ENCODE results near the gene HORMAD2. TPM values are rescaled to one million over a fixed set of nuclear protein-coding genes. Genes with fewer than 3 reads are reported as not detected.
"Not testable (repeated sequence)": the region's sequence is repeated elsewhere in the genome, so short reads cannot be mapped to it uniquely, and the experiment has no call there.

Gene HORMAD2
- total RNA-seq, 2 experiments from 2014 or later = 0.09 TPM; not detected in 1

- Mint-ChIP-seq H3K27me3 (peaks cover 26% of the 10 kb centered on the region), H3K27ac (no peak overlapping the region), H3K9me3 (ENCODE audit: low read depth) (peaks cover 9% of the 10 kb centered on the region), H3K4me3 (no peak overlapping the region), H3K36me3 (no peaks in the 10 kb centered on the region), H3K4me1 (no peaks in the 10 kb centered on the region)
- ATAC-seq (no peak), DNase-seq (no peak)
- CTCF ChIA-PET = no interaction called here
Observed at GRCh38 chr22:30064172-30064571, 16.1 kb upstream of the HORMAD2 start.

DNA sequence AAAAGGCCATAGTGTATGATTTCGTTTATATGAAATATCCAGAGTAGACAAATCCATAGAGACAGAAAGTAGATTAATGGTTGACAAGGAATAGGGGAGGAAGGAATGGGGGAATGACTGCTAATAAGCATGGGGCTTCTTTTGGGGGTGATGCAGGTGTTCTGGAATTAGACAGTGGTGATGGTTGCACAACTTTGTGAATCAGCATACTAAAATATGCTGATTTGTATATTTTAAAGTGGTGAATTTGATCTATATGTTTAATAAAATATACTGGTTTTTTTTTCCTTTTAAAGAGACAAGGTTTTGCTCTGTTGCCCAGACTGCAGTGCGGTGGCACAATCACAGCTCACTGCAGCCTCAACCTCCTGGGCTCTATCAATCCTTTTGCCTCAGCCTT lies 6.5 kb upstream of the HORMAD2 start:
- no peaks in the 10 kb centered on the region for H3K9me3 Mint-ChIP-seq (ENCODE audit: low read depth)
- peaks cover 37% of the 10 kb centered on the region for H3K27me3 Mint-ChIP-seq
- ATAC-seq (no peak), DNase-seq (no peak)
- H3K4me3 Mint-ChIP-seq = no peak overlapping the region
- H3K36me3 Mint-ChIP-seq = no peaks in the 10 kb centered on the region
- no peak overlapping the region for H3K27ac Mint-ChIP-seq
- CTCF ChIA-PET = interaction anchor here (2.1 kb wide), 1 partner anchor 69 kb away, joined by 6 read pairs; no protein-coding TSS in a partner anchor
- peaks cover 6% of the 10 kb centered on the region for H3K4me1 Mint-ChIP-seq

DNA sequence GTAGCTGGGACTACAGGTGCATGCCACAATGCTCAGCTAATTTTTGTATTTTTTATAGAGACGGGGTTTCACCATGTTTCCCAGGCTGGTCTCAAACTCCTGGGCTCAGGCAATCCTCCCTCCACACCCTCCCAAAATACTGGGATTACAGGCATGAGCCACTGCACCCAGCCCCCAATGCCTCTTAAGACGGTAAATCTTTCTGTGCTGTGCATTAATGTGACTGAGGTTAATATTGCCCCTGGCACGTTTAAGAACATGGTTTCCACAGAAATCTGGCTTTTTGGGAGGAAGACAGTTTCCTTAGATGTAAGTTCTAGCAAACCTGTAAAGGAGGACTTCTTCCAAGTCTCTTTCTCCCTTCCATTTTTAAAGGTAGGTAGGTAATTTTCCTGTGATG lies 6.1 kb upstream of the HORMAD2 start:
- Mint-ChIP-seq H3K27me3 (peaks cover 37% of the 10 kb centered on the region), H3K4me3 (no peak overlapping the region), H3K9me3 (ENCODE audit: low read depth) (no peaks in the 10 kb centered on the region), H3K36me3 (no peaks in the 10 kb centered on the region), H3K27ac (no peak overlapping the region), H3K4me1 (peaks cover 10% of the 10 kb centered on the region)
- CTCF ChIA-PET = interaction anchor here (2.1 kb wide), 1 partner anchor 70 kb away, joined by 6 read pairs; no protein-coding TSS in a partner anchor
- DNase-seq (no peak), ATAC-seq (no peak)

DNA sequence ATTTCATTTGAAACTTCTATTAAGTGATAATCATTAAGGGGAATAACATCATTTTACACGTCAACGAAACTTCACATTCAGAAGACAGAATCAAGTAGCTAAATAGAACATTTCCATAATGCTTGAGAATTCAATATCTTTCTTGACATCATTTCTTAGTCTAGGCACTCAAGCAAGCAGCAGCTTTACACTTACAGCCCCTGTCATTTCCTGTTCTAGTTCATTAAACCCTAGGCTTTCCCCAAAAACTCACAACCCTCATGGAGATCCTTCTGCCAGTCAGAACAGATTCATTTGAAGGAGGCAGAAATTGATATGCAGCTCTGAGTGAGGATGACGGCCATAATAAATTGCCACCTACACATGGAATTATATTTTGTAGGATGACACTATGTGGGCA lies 5.3 kb upstream of the HORMAD2 start:
- H3K27ac Mint-ChIP-seq = no peak overlapping the region
- no peaks in the 10 kb centered on the region for H3K36me3 Mint-ChIP-seq
- H3K9me3 Mint-ChIP-seq (ENCODE audit: low read depth) = no peaks in the 10 kb centered on the region
- H3K27me3 Mint-ChIP-seq = peaks cover 37% of the 10 kb centered on the region
- no peak overlapping the region for H3K4me3 Mint-ChIP-seq
- CTCF ChIA-PET = interaction anchor here (0.9 to 2.1 kb wide), 2 partner anchors 8 to 70 kb away, joined by 3 to 6 read pairs; no protein-coding TSS in a partner anchor
- peaks cover 10% of the 10 kb centered on the region for H3K4me1 Mint-ChIP-seq
- ATAC-seq (no peak), DNase-seq (no peak)

DNA sequence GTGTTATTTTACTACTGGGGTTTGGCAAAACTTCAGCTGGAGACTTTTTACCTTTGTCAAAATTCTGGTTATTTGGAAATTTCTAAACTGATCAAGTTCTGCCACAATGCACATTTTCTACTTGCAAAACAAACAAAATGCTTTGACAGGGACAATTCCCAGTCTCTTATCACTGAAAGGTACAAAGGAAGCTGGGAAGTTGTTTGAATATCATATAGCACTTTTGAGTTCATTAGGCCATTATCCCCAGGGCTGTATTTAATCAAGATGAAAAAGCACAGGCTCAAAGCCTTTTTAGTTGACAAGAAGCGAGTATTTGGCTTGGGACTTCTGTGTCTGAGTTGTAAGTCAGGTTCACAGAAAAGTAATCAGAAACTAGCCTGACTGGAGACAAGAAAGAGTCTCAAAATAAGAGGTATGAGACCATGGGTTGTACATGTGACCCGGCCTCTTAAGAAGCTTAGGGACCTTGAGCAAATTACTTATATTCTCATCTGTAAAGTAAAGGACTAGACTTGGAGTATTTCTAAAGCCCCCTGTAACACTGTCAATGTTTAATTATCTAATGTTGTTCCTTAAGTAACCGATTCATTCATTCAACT lies 2.9 kb upstream of the HORMAD2 start:
- Mint-ChIP-seq H3K9me3 (ENCODE audit: low read depth) (no peaks in the 10 kb centered on the region), H3K27me3 (peaks cover 33% of the 10 kb centered on the region), H3K4me3 (no peak overlapping the region), H3K27ac (no peak overlapping the region), H3K36me3 (no peaks in the 10 kb centered on the region), H3K4me1 (peaks cover 10% of the 10 kb centered on the region)
- ATAC-seq (no peak), DNase-seq (no peak)
- CTCF ChIA-PET = interaction anchor here (1.3 kb wide), 1 partner anchor 178 kb away, joined by 3 read pairs; no protein-coding TSS in a partner anchor

GRCh38 chr22:30078320-30079311 lies 1.6 kb upstream of the HORMAD2 start:
- no peaks in the 10 kb centered on the region for H3K36me3 Mint-ChIP-seq
- peak; percentile 53 for DNase-seq
- peaks cover 30% of the 10 kb centered on the region for H3K27me3 Mint-ChIP-seq
- peak; percentile 74 for ATAC-seq
- no peaks in the 10 kb centered on the region for H3K9me3 Mint-ChIP-seq (ENCODE audit: low read depth)
- CTCF ChIA-PET = interaction anchor here (0.6 to 2.0 kb wide), 4 partner anchors 10 to 56 kb away, joined by 3 to 13 read pairs (median 4); no protein-coding TSS in a partner anchor
- H3K4me3 Mint-ChIP-seq = no peak overlapping the region
- peak overlapping the region; percentile 71 for H3K27ac Mint-ChIP-seq
- H3K4me1 Mint-ChIP-seq = peaks cover 10% of the 10 kb centered on the region

DNA sequence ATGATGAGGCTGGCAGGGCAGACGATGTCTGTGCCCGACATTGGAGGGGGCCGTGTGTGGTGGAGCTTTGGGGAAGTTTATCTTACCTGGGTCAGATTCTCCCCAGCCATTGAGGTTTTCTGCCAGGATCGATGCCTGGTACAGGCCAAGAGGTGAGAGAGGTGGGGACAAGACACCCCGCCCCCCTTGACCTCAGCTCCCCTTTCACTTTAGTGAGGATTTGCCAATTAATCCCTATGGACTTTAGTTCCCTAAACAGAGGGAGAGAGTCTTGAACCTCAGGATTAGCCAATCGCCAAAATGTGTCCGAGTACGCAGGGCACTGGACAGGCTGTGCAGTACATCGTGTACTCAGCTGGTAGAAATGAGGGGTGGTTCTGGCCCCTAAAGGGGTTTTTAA lies 541 bp downstream of the HORMAD2 start:
- H3K4me3 Mint-ChIP-seq = no peak overlapping the region
- CTCF ChIA-PET = no interaction called here
- H3K27ac Mint-ChIP-seq = no peak overlapping the region
- ATAC-seq (no peak), DNase-seq (no peak)
- H3K9me3 Mint-ChIP-seq (ENCODE audit: low read depth) = peaks cover 2% of the 10 kb centered on the region
- H3K4me1 Mint-ChIP-seq = peaks cover 11% of the 10 kb centered on the region
- H3K27me3 Mint-ChIP-seq = peaks cover 14% of the 10 kb centered on the region
- H3K36me3 Mint-ChIP-seq = no peaks in the 10 kb centered on the region

DNA sequence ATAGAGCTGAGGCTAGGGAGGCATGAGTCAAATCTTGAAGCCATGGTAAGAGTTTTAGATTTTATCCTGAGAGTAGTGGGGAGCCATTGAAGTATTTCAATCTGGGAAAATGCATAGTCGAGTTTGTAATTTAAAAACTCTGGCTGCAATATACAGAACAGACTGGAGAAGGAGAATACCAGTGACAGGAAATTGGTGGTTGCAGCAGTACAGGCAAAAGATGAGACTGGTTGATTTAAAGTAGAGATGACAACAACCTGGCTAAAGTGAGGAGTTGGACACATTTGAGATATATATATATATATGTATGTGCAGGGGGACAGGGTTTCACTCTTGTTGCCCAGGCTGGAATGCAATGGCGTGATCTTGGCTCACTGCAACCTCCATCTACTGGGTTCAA lies 6.2 kb downstream of the HORMAD2 start:
- ATAC-seq = no peak
- Mint-ChIP-seq H3K27ac (no peak overlapping the region), H3K4me3 (no peak overlapping the region), H3K36me3 (no peaks in the 10 kb centered on the region), H3K27me3 (peaks cover 9% of the 10 kb centered on the region), H3K9me3 (ENCODE audit: low read depth) (peaks cover 2% of the 10 kb centered on the region), H3K4me1 (peaks cover 17% of the 10 kb centered on the region)
- CTCF ChIA-PET = interaction anchor here (1.1 to 1.4 kb wide), 2 partner anchors 397 to 462 kb away, joined by 3 to 4 read pairs; no protein-coding TSS in a partner anchor
- DNase-seq = no peak

- CTCF ChIA-PET = interaction anchor here (0.9 to 1.1 kb wide), 2 partner anchors 171 to 462 kb away, joined by 3 read pairs; no protein-coding TSS in a partner anchor
- peaks cover 12% of the 10 kb centered on the region for H3K27me3 Mint-ChIP-seq
- not testable (repeated sequence) for H3K27ac Mint-ChIP-seq; H3K9me3 Mint-ChIP-seq (ENCODE audit: low read depth); ATAC-seq; H3K4me3 Mint-ChIP-seq; DNase-seq; H3K36me3 Mint-ChIP-seq
- peaks cover 17% of the 10 kb centered on the region for H3K4me1 Mint-ChIP-seq
Observed at GRCh38 chr22:30087037-30087436, 6.8 kb downstream of the HORMAD2 start.

DNA sequence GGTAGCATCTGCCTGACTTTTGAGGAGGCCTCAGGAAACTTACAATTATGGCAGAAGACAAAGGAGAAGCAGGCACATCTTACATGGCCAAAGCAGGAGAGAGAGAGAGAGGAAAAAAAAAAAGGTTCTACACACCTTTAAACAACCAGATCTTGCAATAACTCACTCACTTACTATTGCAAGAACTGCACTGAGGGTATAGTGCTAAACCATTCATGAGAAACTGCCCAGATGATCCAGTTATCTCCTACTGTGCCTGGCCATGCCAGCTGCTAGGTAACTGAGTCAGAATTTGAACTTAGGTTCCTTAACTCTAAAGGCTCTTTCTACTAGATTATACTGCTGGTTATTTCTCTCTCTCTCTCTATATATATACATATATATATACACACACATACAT lies 7.3 kb downstream of the HORMAD2 start:
- Mint-ChIP-seq H3K4me3 (no peak overlapping the region), H3K9me3 (ENCODE audit: low read depth) (peaks cover 2% of the 10 kb centered on the region), H3K27me3 (peaks cover 18% of the 10 kb centered on the region), H3K4me1 (peaks cover 17% of the 10 kb centered on the region), H3K27ac (no peak overlapping the region), H3K36me3 (no peaks in the 10 kb centered on the region)
- CTCF ChIA-PET = interaction anchor here (0.9 kb wide), 1 partner anchor 171 kb away, joined by 3 read pairs; no protein-coding TSS in a partner anchor
- ATAC-seq = no peak
- no peak for DNase-seq

DNA sequence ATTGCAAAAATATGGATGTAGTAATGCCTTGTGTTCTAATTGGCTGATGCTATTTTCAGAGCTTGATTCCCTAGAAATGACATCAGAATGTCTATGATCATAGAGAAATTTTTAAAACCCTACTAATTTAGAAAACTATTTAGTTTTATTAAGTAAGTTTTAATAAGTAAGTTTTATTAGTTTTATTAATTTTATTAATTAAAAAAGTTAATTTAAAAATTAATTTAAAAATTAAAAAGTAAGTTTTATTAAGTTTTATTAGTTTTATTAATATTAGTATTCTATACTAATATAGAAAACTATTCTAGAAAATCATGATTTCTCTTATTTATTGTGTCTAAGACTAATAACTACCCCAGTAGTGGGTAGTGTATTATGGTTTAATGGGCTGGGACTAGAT lies 8.2 kb downstream of the HORMAD2 start:
- DNase-seq = no peak
- Mint-ChIP-seq H3K4me3 (no peak overlapping the region), H3K36me3 (no peaks in the 10 kb centered on the region)

GRCh38 chr22:30089655-30089974 lies 9.4 kb downstream of the HORMAD2 start:
- no peak for ATAC-seq

More for the DNA sequence above, 8.2 kb downstream of the HORMAD2 start:
- Mint-ChIP-seq H3K4me1 (peaks cover 17% of the 10 kb centered on the region), H3K27ac (no peak overlapping the region), H3K27me3 (peaks cover 24% of the 10 kb centered on the region), H3K9me3 (ENCODE audit: low read depth) (peaks cover 2% of the 10 kb centered on the region)
- CTCF ChIA-PET = interaction anchor here (0.6 to 1.9 kb wide), 28 partner anchors 9 to 617 kb away, joined by 3 to 13 read pairs (median 3); no protein-coding TSS in a partner anchor
- ATAC-seq = no peak

DNA sequence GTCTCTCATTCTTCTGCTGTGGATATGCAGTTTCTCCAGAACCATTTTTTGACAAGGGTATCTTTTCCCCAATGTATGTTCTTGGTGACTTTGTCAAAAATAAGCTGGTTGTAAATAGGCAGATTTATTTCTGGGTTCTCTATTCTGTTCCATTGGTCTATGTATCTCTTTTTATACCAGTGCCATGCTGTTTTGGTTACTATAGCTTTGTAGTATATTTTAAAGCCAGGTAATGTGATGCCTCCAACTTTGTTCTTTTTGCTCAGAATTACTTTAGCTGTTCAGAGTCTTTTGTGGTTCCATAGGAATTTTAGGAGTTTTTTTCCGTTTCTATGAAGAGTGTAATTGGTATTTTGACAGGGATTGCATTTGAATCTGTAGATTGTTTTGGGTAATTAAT lies 12.4 kb downstream of the HORMAD2 start:
- Mint-ChIP-seq H3K4me1 (peaks cover 4% of the 10 kb centered on the region), H3K9me3 (ENCODE audit: low read depth) (peaks cover 4% of the 10 kb centered on the region), H3K27ac (no peak overlapping the region), H3K27me3 (peaks cover 41% of the 10 kb centered on the region), H3K4me3 (no peak overlapping the region), H3K36me3 (peaks cover 6% of the 10 kb centered on the region)
- CTCF ChIA-PET = interaction anchor here (0.8 to 1.3 kb wide), 3 partner anchors 13 to 163 kb away, joined by 3 read pairs; no protein-coding TSS in a partner anchor
- DNase-seq = no peak
- ATAC-seq = no peak

More at GRCh38 chr22:30089655-30089974, 9.4 kb downstream of the HORMAD2 start:
- Mint-ChIP-seq H3K27me3 (peaks cover 30% of the 10 kb centered on the region), H3K27ac (no peak overlapping the region), H3K9me3 (ENCODE audit: low read depth) (peaks cover 4% of the 10 kb centered on the region), H3K4me1 (peaks cover 17% of the 10 kb centered on the region), H3K36me3 (peaks cover 3% of the 10 kb centered on the region), H3K4me3 (no peak overlapping the region)
- CTCF ChIA-PET = interaction anchor here (1.2 to 1.9 kb wide), 10 partner anchors 8 to 500 kb away, joined by 3 to 10 read pairs (median 6); no protein-coding TSS in a partner anchor
- no peak for DNase-seq

Measured in activated CD8-positive, alpha-beta memory T cell treated with anti-CD3 and anti-CD28 coated beads, Interleukin-2, amount 10 ng/mL, durations not matched to agents 7 days and 5 days (primary cell).